C4-2B (cell line): ENCODE measurements around the gene ISCU.

ENCODE experiments used
- CTCF ChIP-seq: fragments of 450-650 bp; conservative IDR thresholded peaks from 2 replicates; pipeline ENCODE4 v1.5.1; 2017; ENCODE audit warnings: mild to moderate bottlenecking
- ZFX ChIP-seq: fragments of 450-650 bp; IDR thresholded peaks from 2 replicates; pipeline ENCODE4 v1.6.1; 2017

- no peak for TF ChIP-seq CTCF
- no peak for TF ChIP-seq ZFX
Observed at GRCh38 chr12:108595711-108596647, 33.6 kb downstream of the ISCU start.
